DND-41 (cell line): Measurements from ENCODE around the gene OXGR1.

Experiments used
- EZH2 ChIP-seq: IDR thresholded peaks from 3 replicates; pipeline ENCODE4 v1.6.1; 2012; ENCODE audit warnings: borderline replicate concordance, low read depth, mild to moderate bottlenecking, moderate library complexity, low read length, inconsistent platforms; ENCODE audit not compliant: severe bottlenecking
- TF ChIP-seq, protein P1 (sequence below): IDR thresholded peaks from 2 replicates; pipeline ENCODE4 v1.5.1; 2012; ENCODE audit warnings: borderline replicate concordance, low read length, moderate library complexity, mild to moderate bottlenecking; ENCODE audit not compliant: poor library complexity, severe bottlenecking; ENCODE audit errors: extremely low read depth

GRCh38 chr13:97008643-97009042, 14.4 kb upstream of the OXGR1 start:
- TF ChIP-seq, protein P1, sequence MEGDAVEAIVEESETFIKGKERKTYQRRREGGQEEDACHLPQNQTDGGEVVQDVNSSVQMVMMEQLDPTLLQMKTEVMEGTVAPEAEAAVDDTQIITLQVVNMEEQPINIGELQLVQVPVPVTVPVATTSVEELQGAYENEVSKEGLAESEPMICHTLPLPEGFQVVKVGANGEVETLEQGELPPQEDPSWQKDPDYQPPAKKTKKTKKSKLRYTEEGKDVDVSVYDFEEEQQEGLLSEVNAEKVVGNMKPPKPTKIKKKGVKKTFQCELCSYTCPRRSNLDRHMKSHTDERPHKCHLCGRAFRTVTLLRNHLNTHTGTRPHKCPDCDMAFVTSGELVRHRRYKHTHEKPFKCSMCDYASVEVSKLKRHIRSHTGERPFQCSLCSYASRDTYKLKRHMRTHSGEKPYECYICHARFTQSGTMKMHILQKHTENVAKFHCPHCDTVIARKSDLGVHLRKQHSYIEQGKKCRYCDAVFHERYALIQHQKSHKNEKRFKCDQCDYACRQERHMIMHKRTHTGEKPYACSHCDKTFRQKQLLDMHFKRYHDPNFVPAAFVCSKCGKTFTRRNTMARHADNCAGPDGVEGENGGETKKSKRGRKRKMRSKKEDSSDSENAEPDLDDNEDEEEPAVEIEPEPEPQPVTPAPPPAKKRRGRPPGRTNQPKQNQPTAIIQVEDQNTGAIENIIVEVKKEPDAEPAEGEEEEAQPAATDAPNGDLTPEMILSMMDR = no peak
- TF ChIP-seq EZH2 = no peak
